Measurements from ENCODE around the gene KRT16. TPM values are rescaled to one million over a fixed set of nuclear protein-coding genes. Genes with fewer than 3 reads are reported as not detected.

The KRT16 gene
- total RNA-seq, 2 donors from 2014 or later: 4.0 to 6.7 TPM

- no peak for TF ChIP-seq CTCF (IDR thresholded peaks at IDR 0.05)
- no peak for TF ChIP-seq POLR2A (IDR thresholded peaks at IDR 0.05)
- TF ChIP-seq POLR2AphosphoS5 (IDR thresholded peaks at IDR 0.05): no peak
- Histone ChIP-seq H3K4me3 (no peak overlapping the region), H3K9me3 (no peaks in the 10 kb centered on the region), H3K36me3 (no peaks in the 10 kb centered on the region), H3K27ac (peak overlapping the region; percentile 53 to 64), H3K27me3 (replicated peaks; ENCODE audit: insufficient read depth) (no peaks in the 10 kb centered on the region), H3K4me1 (replicated peaks) (no peaks in the 10 kb centered on the region)
- intact Hi-C loops (cut with DNase I): no loop called here
- no peak for DNase-seq (ENCODE audit: low spot score)
- WGBS: 48% methylated on average over 7 of the region's 7 CpGs
These were observed 22.1 kb upstream of the KRT16 start for GRCh38 chr17:41634639-41635038.

- H3K4me1 ChIP-seq (replicated peaks): no peaks in the 10 kb centered on the region
- intact Hi-C loops (cut with DNase I): no loop called here
- H3K27me3 ChIP-seq (replicated peaks; ENCODE audit: insufficient read depth): no peaks in the 10 kb centered on the region
- TF ChIP-seq POLR2AphosphoS5 (IDR thresholded peaks at IDR 0.05) (no peak), POLR2A (IDR thresholded peaks at IDR 0.05) (no peak), CTCF (IDR thresholded peaks at IDR 0.05) (no peak)
- 88% methylated on average over 14 of the region's 14 CpGs for WGBS
- DNase-seq (ENCODE audit: low spot score): no peak
- H3K9me3 ChIP-seq: no peaks in the 10 kb centered on the region
- no peak overlapping the region for H3K27ac ChIP-seq
- no peaks in the 10 kb centered on the region for H3K36me3 ChIP-seq
- no peak overlapping the region for H3K4me3 ChIP-seq
These were observed 21.1 kb upstream of the KRT16 start for GRCh38 chr17:41633556-41634199.

- TF ChIP-seq POLR2AphosphoS5 (IDR thresholded peaks at IDR 0.05) (no peak), CTCF (IDR thresholded peaks at IDR 0.05) (no peak), POLR2A (IDR thresholded peaks at IDR 0.05) (no peak)
- no peak overlapping the region for H3K27ac ChIP-seq
- 74% methylated on average over 5 of the region's 5 CpGs for WGBS
- no peak for DNase-seq (ENCODE audit: low spot score)
- no peaks in the 10 kb centered on the region for H3K36me3 ChIP-seq
- intact Hi-C loops (cut with DNase I): no loop called here
- no peaks in the 10 kb centered on the region for H3K9me3 ChIP-seq
- no peaks in the 10 kb centered on the region for H3K4me1 ChIP-seq (replicated peaks)
- no peak overlapping the region for H3K4me3 ChIP-seq
- H3K27me3 ChIP-seq (replicated peaks; ENCODE audit: insufficient read depth): no peaks in the 10 kb centered on the region
These were observed 20.0 kb upstream of the KRT16 start for GRCh38 chr17:41632482-41633105.

- 56% methylated on average over 13 of the region's 15 CpGs for WGBS
- no peak for TF ChIP-seq POLR2A (IDR thresholded peaks at IDR 0.05)
- peak in 1 of 4 experiments; percentile 13 for TF ChIP-seq CTCF (IDR thresholded peaks at IDR 0.05)
- no peak for TF ChIP-seq POLR2AphosphoS5 (IDR thresholded peaks at IDR 0.05)
- intact Hi-C loops (cut with DNase I): no loop called here
- Histone ChIP-seq H3K4me1 (replicated peaks) (no peaks in the 10 kb centered on the region), H3K27me3 (replicated peaks; ENCODE audit: insufficient read depth) (no peaks in the 10 kb centered on the region), H3K36me3 (no peaks in the 10 kb centered on the region), H3K9me3 (no peaks in the 10 kb centered on the region), H3K4me3 (no peak overlapping the region), H3K27ac (no peak overlapping the region)
- DNase-seq (ENCODE audit: low spot score): no peak
These were observed 19.3 kb upstream of the KRT16 start for GRCh38 chr17:41631898-41632285.

All from prostate gland (tissue), 2 donors.